T-helper 9 cell (primary cell): Measurements from ENCODE around the gene TENM4.

Experiments
- DNase-seq: peaks from one replicate; pipeline ENCODE4 v3.0.0-alpha.2; 2020

The TENM4 gene

GRCh38 chr11:78762105-78762504 is 678.7 kb downstream of the TENM4 start:
- no peak for DNase-seq

GRCh38 chr11:78759071-78759470 is 681.8 kb downstream of the TENM4 start:
- no peak for DNase-seq

- DNase-seq = no peak
Observed at GRCh38 chr11:78753297-78753696, 687.5 kb downstream of the TENM4 start.

GRCh38 chr11:78752494-78752893 is 688.3 kb downstream of the TENM4 start:
- no peak for DNase-seq

GRCh38 chr11:78748918-78749690 is 691.7 kb downstream of the TENM4 start:
- no peak for DNase-seq

DNA sequence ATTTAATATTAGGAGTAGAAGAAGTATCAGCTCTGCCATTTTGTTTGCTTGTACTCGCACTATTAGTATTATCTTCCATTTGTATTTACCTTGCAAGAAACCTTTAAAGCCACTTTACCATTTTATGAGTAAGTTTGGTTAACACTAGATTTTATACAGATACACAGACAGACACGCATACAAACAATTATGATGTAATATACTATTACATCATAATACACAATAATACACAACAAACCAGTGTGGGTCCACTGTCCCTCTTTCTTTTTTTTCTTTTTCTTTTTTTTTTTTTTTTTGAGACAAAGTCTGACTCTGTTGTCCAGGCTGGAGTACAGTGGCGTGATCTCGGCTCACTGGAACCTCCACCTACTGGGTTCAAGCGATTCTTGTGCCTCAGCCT is 695.9 kb downstream of the TENM4 start:
- no peak for DNase-seq

- DNase-seq = no peak
Observed at GRCh38 chr11:78744202-78744601, 696.6 kb downstream of the TENM4 start.

DNA sequence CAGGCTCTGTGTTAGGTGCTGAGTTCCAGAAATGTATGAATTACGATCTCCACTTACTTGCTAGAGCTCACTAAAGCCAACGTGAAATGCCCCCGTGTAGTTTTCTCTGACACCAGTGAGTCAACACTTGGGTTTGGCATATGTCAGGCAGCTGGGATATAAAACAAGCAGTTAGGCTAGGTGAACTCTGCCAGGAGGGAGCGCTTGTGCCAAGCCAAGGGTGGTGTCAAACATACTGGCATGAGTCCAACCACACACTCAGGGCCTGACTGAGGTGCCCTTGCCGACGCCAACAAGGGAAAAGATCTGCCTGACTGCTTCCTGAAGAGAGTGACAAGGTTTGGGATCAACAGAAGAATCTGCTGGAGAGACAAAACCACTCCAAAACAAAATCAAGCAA is 698.4 kb downstream of the TENM4 start:
- no peak for DNase-seq

GRCh38 chr11:78741741-78742140 is 699.1 kb downstream of the TENM4 start:
- DNase-seq = no peak

- DNase-seq = no peak
Observed at GRCh38 chr11:78740199-78741071, 700.4 kb downstream of the TENM4 start.

DNA sequence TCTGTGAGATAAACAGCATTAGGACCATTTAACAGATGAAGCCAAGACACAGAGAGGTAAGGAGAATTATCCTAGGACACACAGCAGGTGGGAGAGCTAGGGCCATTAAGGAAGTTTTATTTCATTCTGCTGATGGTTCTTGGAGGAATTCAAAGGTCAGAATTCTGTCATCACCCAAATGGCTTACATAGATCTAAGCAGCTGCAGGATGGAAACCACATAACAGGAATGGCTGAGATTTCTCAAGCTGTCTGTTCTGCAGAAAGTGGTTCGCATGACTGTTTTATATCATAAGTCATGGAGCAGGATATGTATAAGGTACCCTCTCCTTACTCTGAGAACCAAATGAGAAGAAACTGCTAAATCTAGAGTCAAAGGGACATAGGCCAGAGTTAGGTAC is 702.9 kb downstream of the TENM4 start:
- DNase-seq = no peak

DNA sequence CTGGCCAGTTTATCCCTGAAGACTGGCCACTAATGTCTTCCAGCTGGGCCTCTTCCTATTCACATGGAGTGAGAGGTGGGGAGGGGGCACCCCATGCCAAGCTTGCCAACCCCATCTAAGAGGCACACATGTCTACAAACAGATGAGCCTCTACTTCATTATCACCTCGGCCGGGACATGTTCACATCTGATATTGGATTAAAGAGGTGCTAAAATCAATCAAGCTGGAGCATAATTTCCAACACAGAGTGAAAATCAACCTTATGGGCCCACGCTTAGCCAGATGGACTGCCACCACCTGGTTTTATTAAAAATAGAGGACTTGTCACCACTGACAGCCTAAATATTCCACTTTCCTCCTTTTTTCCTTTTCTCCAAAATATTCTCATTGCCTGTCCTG is 703.5 kb downstream of the TENM4 start:
- DNase-seq = no peak

GRCh38 chr11:78735711-78736110 is 705.1 kb downstream of the TENM4 start:
- no peak for DNase-seq

- no peak for DNase-seq
Observed at GRCh38 chr11:78733031-78733430, 707.8 kb downstream of the TENM4 start.

GRCh38 chr11:78732246-78732645 is 708.6 kb downstream of the TENM4 start:
- DNase-seq = no peak

GRCh38 chr11:78731027-78731426 is 709.8 kb downstream of the TENM4 start:
- no peak for DNase-seq

- DNase-seq = no peak
Observed at GRCh38 chr11:78730267-78730824, 710.5 kb downstream of the TENM4 start.

- DNase-seq = no peak
Observed at GRCh38 chr11:78727816-78728215, 713.0 kb downstream of the TENM4 start.

GRCh38 chr11:78725200-78725599 is 715.6 kb downstream of the TENM4 start:
- DNase-seq = no peak

DNA sequence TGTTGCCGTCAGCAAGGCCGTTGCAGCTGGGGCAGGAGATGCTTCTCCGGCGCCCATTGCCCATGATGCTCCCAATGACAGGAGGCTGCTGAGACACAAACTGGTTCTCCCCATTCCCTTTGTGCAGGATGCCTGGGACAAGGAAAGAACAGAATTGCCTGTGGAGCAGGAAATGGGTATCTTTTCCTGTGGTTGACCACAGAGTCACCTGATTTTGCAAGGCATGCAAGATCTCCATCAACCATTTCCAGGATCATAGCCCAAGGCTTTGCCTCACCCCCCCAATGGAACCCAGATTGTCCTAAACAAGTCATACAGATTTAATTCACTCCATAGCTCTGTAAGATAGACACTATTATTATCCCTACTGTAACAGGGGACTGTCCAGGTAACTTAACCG is 718.0 kb downstream of the TENM4 start:
- DNase-seq = no peak

DNA sequence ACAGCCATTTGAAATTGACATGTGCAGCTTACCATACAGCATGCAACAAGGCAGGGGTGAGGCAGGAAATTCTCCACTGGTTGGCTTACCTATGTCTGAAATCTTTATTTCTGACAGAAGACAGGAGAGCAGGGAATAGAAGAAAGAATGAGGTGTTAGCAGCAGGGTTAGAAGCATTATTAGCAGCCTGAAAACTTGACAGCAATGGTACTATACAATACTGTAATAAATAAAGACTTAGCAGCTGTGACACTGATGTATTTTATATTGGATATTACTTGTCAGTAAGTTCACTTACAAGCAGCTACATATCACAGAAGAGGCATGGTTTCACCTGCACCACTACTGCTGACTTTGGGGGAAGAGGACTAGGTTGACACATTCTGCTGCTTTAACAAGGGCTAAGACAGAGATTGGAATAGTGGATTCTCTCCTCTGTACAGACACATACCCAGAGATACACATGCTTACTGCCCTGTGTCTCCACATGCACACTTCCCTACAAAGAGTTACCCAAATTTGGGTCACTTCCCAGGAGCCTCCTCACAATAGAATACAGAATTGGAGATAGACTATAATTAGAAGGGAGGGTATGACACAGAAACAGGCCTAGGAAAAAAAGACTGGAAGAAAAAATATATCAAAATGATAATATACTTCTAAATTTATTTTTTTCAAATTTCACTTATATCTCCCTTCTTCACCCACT is 720.4 kb downstream of the TENM4 start:
- DNase-seq = no peak

DNA sequence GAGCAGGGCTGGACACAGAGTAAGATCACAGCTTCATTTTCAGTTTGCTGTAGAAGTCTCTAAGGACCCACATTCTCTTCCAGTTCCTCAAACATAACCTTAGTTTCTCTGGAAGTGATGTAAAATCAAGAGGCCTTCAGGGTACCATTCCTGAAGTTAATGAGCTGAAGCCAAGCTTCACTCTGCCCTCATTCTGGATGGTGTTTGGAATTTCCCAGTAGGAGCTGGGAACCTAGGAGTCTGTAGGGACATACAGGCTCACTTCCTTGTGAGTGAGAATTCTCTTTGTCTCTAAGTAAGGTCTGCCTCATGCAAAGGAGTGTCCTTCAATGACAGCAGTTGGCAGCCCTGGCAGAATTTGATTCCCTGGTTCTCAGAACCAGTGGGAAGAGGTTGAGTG is 723.8 kb downstream of the TENM4 start:
- DNase-seq = no peak

- no peak for DNase-seq
Observed at GRCh38 chr11:78715639-78716311, 725.1 kb downstream of the TENM4 start.
